WERI-Rb-1 (cell line): Measurements from ENCODE around the gene ZFP92.
"Not testable (repeated sequence)": the region's sequence is repeated elsewhere in the genome, so short reads cannot be mapped to it uniquely, and the experiment has no call there.

ENCODE experiments used
- DNase-seq: peaks from one replicate; pipeline ENCODE4 v3.0.0-alpha.2; 2020
- H3K27ac ChIP-seq: fragments of 250-450 bp; sonication (Bioruptor Pico); 2 replicates; pipeline ENCODE4 v1.5.1; 2020; ENCODE audit warnings: mild to moderate bottlenecking, moderate library complexity
- H3K27me3 ChIP-seq: fragments of 250-450 bp; sonication (Bioruptor Pico); 2 replicates; pipeline ENCODE4 v1.5.1; 2021; ENCODE audit warnings: mild to moderate bottlenecking, low read depth, moderate library complexity; ENCODE audit not compliant: insufficient read depth, severe bottlenecking
- H3K36me3 ChIP-seq: fragments of 250-450 bp; sonication (Bioruptor Pico); 2 replicates; pipeline ENCODE4 v1.5.1; 2020; ENCODE audit warnings: mild to moderate bottlenecking, moderate library complexity
- H3K4me3 ChIP-seq: 2 replicates; pipeline ENCODE4 v1.5.1; 2011; ENCODE audit warnings: low read depth, mild to moderate bottlenecking, control low read depth, low read length
- H3K9me3 ChIP-seq: fragments of 250-450 bp; sonication (Bioruptor Pico); 2 replicates; pipeline ENCODE4 v1.5.1; 2021; ENCODE audit warnings: mild to moderate bottlenecking, moderate library complexity; ENCODE audit not compliant: severe bottlenecking
- TF ChIP-seq, protein P1 (sequence below): IDR thresholded peaks from 2 replicates; pipeline ENCODE4 v1.5.1; 2011; ENCODE audit warnings: low read depth, mild to moderate bottlenecking, control low read depth, inconsistent platforms, low read length

The ZFP92 gene

GRCh38 chrX:153387987-153388721 lies 23.1 kb upstream of the ZFP92 start:
- Histone ChIP-seq H3K27me3 (peaks cover 26% of the 10 kb centered on the region), H3K36me3 (no peaks in the 10 kb centered on the region), H3K27ac (no peak overlapping the region), H3K4me3 (no peak overlapping the region), H3K9me3 (peaks cover 7% of the 10 kb centered on the region)
- TF ChIP-seq, protein P1, sequence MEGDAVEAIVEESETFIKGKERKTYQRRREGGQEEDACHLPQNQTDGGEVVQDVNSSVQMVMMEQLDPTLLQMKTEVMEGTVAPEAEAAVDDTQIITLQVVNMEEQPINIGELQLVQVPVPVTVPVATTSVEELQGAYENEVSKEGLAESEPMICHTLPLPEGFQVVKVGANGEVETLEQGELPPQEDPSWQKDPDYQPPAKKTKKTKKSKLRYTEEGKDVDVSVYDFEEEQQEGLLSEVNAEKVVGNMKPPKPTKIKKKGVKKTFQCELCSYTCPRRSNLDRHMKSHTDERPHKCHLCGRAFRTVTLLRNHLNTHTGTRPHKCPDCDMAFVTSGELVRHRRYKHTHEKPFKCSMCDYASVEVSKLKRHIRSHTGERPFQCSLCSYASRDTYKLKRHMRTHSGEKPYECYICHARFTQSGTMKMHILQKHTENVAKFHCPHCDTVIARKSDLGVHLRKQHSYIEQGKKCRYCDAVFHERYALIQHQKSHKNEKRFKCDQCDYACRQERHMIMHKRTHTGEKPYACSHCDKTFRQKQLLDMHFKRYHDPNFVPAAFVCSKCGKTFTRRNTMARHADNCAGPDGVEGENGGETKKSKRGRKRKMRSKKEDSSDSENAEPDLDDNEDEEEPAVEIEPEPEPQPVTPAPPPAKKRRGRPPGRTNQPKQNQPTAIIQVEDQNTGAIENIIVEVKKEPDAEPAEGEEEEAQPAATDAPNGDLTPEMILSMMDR: no peak
- DNase-seq: no peak

GRCh38 chrX:153388722-153389459 lies 22.4 kb upstream of the ZFP92 start:
- TF ChIP-seq, protein P1: no peak
- no peaks in the 10 kb centered on the region for H3K36me3 ChIP-seq
- peaks cover 4% of the 10 kb centered on the region for H3K9me3 ChIP-seq
- peaks cover 27% of the 10 kb centered on the region for H3K27me3 ChIP-seq
- H3K4me3 ChIP-seq: no peak overlapping the region
- H3K27ac ChIP-seq: no peak overlapping the region
- no peak for DNase-seq

- not testable (repeated sequence) for DNase-seq, H3K36me3 ChIP-seq, H3K27ac ChIP-seq, H3K4me3 ChIP-seq, H3K9me3 ChIP-seq
- H3K27me3 ChIP-seq: peaks cover 32% of the 10 kb centered on the region
Measured at GRCh38 chrX:153389460-153389768, 21.9 kb upstream of the ZFP92 start.

DNA sequence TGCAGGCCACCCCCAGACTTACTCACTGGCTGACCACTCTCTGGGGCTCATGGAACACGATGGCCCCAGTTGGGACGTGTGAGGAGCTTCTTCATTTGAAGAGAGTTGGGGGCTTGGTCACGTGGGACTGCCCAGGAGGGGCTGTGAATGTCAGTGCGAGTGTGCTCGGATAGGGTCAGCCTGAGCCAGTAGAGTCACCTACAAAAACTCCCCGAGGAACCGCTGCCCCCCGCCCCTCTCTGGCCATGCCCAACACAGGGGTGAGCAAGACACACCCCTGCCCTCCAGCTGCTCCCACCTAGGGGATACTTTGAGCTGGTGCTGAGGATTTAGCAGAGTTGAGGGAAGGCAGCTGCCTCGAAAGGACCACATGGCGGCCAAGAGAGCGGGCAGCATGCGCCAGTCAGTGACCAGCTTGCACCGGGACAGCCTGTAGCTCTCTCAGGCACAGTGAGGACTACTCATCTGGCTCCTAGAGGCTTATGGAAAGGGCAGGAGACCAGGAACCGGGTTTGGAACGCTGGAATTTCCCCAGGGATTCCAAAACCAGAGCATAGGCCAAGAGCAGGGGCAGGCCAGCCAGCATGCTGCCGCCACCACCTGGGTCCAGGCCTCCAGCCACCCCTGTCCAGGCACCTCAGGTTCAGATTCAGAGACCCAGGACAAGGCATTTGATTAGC lies 18.5 kb upstream of the ZFP92 start:
- Histone ChIP-seq H3K27ac (no peak overlapping the region), H3K4me3 (no peak overlapping the region), H3K36me3 (no peaks in the 10 kb centered on the region), H3K27me3 (peaks cover 53% of the 10 kb centered on the region), H3K9me3 (peaks cover 4% of the 10 kb centered on the region)
- DNase-seq: no peak
- TF ChIP-seq, protein P1: no peak

GRCh38 chrX:153394612-153395011 lies 16.7 kb upstream of the ZFP92 start:
- Histone ChIP-seq H3K9me3 (peaks cover 4% of the 10 kb centered on the region), H3K36me3 (no peaks in the 10 kb centered on the region), H3K27ac (no peak overlapping the region), H3K27me3 (peaks cover 57% of the 10 kb centered on the region), H3K4me3 (no peak overlapping the region)
- TF ChIP-seq, protein P1: no peak
- no peak for DNase-seq

GRCh38 chrX:153395613-153396319 lies 15.5 kb upstream of the ZFP92 start:
- Histone ChIP-seq H3K36me3 (no peaks in the 10 kb centered on the region), H3K27me3 (peaks cover 63% of the 10 kb centered on the region), H3K9me3 (peaks cover 4% of the 10 kb centered on the region), H3K27ac (no peak overlapping the region), H3K4me3 (no peak overlapping the region)
- no peak for DNase-seq
- TF ChIP-seq, protein P1: no peak
